Measurements from ENCODE around the gene NFX1.
"Not testable (repeated sequence)": the region's sequence is repeated elsewhere in the genome, so short reads cannot be mapped to it uniquely, and the experiment has no call there.

NFX1 gene

GRCh38 chr9:33385536-33385935 lies 95.2 kb downstream of the NFX1 start:
- H4K20me1 ChIP-seq (ENCODE audit: low read depth, low read length) = not testable (repeated sequence)

DNA sequence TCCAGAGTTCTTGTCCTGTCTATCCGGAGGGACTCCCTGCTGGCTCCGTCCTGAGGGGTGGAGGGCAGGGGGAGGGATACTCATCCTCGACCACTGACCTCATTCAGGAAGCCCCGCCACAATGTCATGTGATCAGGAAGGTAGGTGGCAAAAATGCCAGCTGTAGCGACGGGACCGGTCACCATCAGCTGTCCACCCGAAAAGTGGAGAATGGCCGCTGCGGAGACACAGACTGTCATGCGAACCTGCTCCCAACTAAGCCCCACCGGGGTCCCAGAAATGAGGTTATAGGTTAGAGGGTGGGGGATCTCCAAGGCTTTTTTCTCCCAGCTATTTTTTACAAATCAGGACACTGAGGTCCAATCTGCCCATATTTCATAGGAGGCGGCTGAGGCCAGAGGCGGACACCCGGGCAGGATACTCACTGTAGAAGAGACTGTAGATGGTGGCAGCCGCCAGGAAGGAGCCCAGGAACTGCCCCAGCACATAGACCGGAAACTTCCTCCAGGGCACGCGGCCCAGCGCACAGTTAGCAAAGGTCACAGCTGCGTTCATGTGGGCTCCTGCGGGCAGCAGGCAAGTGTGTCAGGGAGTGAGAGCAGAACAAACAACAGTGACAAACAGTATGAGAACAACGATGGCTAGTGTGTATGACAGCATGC lies 95.8 kb downstream of the NFX1 start:
- H3K27ac ChIP-seq (ENCODE audit: low read depth, low read length); H3K4me3 ChIP-seq (ENCODE audit: insufficient read depth, low read length, poor library complexity, severe bottlenecking); H3F3A ChIP-seq (ENCODE audit: insufficient read depth); H2AFZ ChIP-seq (ENCODE audit: low read depth, low read length, severe bottlenecking); H4K20me1 ChIP-seq (ENCODE audit: low read depth, low read length); H3K79me2 ChIP-seq (ENCODE audit: insufficient read depth, low read length); H3K36me3 ChIP-seq (ENCODE audit: low read length); H3K9ac ChIP-seq (ENCODE audit: low read length); H3K4me2 ChIP-seq (ENCODE audit: low read depth, low read length, poor library complexity, severe bottlenecking); H3K9me3 ChIP-seq (ENCODE audit: insufficient read depth, low read length); H3K9me2 ChIP-seq (replicated peaks; ENCODE audit: insufficient read depth, low read length); H3K27me3 ChIP-seq (ENCODE audit: low read length): not testable (repeated sequence)

More at GRCh38 chr9:33385536-33385935, 95.2 kb downstream of the NFX1 start:
- not testable (repeated sequence) for H3F3A ChIP-seq (ENCODE audit: insufficient read depth); H3K27ac ChIP-seq (ENCODE audit: low read depth, low read length); H3K9me3 ChIP-seq (ENCODE audit: insufficient read depth, low read length); H3K9me2 ChIP-seq (replicated peaks; ENCODE audit: insufficient read depth, low read length); H3K79me2 ChIP-seq (ENCODE audit: insufficient read depth, low read length); H3K4me3 ChIP-seq (ENCODE audit: insufficient read depth, low read length, poor library complexity, severe bottlenecking); H3K36me3 ChIP-seq (ENCODE audit: low read length); H3K27me3 ChIP-seq (ENCODE audit: low read length); H2AFZ ChIP-seq (ENCODE audit: low read depth, low read length, severe bottlenecking); H3K9ac ChIP-seq (ENCODE audit: low read length); H3K4me2 ChIP-seq (ENCODE audit: low read depth, low read length, poor library complexity, severe bottlenecking)

DNA sequence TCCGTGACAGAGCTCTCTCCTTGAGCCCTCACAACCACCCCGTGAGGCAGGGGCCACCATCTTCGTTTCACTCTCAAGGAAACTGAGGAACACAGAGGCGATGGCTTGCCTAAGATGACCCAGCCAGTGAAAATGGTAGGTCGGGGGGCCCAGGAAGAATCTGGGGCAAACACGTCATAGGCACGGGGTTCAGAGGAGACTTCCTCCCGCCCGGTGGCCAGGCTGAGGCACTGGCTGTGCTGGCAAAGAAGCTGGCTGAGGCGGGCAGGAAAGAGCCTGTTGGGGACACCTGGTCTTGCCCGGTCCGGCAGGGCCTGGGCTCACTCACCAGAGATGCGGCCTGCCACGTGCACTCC lies 96.3 kb downstream of the NFX1 start:
- H3K27me3 ChIP-seq (ENCODE audit: low read length); H3K27ac ChIP-seq (ENCODE audit: low read depth, low read length); H3K4me2 ChIP-seq (ENCODE audit: low read depth, low read length, poor library complexity, severe bottlenecking); H3F3A ChIP-seq (ENCODE audit: insufficient read depth); H3K9ac ChIP-seq (ENCODE audit: low read length); H3K36me3 ChIP-seq (ENCODE audit: low read length); H3K4me3 ChIP-seq (ENCODE audit: insufficient read depth, low read length, poor library complexity, severe bottlenecking); H3K9me2 ChIP-seq (replicated peaks; ENCODE audit: insufficient read depth, low read length); H2AFZ ChIP-seq (ENCODE audit: low read depth, low read length, severe bottlenecking); H3K79me2 ChIP-seq (ENCODE audit: insufficient read depth, low read length); H4K20me1 ChIP-seq (ENCODE audit: low read depth, low read length); H3K9me3 ChIP-seq (ENCODE audit: insufficient read depth, low read length): not testable (repeated sequence)

GRCh38 chr9:33386998-33387397 lies 96.7 kb downstream of the NFX1 start:
- not testable (repeated sequence) for H3K9me2 ChIP-seq (replicated peaks; ENCODE audit: insufficient read depth, low read length); H3K4me3 ChIP-seq (ENCODE audit: insufficient read depth, low read length, poor library complexity, severe bottlenecking)

DNA sequence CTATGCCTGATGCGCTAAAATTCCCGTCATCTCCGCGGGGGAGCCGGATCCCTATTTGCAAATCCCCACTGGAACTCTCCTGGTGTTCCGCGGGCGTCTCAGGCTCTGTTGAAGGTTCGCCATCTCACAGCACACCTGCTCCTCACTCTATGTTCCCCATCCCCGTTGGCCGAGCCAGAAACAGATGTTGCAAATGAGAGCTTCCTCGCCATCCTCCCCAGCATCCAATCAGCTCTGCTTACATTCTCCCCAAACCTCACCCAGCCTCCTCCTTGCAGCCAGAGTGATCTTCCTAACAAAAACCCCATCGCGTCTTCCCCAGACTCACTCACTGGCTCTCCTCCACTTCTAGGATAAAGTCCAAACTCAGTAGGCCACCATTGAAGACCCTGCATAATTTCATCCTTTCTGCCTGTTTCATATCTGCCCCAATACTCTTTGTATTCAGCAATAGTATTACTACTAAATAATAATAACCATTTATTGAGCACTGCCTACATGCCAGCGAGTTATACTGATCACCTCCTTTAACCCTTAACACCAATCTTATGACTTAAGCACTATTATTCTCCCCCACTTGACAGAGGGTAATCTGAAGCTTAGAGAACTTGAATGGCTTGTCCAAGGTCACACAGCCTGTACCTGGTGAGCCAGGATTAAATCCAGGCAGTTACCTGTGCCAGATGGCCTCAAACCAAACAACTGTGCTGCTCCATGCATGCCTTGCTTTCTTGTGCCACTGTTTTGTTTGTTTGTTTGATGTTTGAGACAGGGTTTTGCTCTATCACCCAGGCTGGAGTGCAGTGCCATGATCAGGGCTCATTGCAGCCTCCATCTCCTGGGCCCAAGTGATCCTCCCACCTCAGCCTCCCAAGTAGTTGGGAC lies 98.0 kb downstream of the NFX1 start:
- TF ChIP-seq, protein P1, sequence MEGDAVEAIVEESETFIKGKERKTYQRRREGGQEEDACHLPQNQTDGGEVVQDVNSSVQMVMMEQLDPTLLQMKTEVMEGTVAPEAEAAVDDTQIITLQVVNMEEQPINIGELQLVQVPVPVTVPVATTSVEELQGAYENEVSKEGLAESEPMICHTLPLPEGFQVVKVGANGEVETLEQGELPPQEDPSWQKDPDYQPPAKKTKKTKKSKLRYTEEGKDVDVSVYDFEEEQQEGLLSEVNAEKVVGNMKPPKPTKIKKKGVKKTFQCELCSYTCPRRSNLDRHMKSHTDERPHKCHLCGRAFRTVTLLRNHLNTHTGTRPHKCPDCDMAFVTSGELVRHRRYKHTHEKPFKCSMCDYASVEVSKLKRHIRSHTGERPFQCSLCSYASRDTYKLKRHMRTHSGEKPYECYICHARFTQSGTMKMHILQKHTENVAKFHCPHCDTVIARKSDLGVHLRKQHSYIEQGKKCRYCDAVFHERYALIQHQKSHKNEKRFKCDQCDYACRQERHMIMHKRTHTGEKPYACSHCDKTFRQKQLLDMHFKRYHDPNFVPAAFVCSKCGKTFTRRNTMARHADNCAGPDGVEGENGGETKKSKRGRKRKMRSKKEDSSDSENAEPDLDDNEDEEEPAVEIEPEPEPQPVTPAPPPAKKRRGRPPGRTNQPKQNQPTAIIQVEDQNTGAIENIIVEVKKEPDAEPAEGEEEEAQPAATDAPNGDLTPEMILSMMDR (IDR thresholded peaks at IDR 0.05; ENCODE audit: insufficient read depth, low read length, poor library complexity, severe bottlenecking) = no peak
- TF ChIP-seq EZH2phosphoT487 (conservative IDR thresholded peaks at IDR 0.05; ENCODE audit: low read length) = no peak
- H3K9me2 ChIP-seq (replicated peaks; ENCODE audit: insufficient read depth, low read length) = no peaks in the 10 kb centered on the region
- H3K79me2 ChIP-seq (ENCODE audit: insufficient read depth, low read length) = no peaks in the 10 kb centered on the region
- H3K4me2 ChIP-seq (ENCODE audit: low read depth, low read length, poor library complexity, severe bottlenecking) = no peak overlapping the region
- H3K9me3 ChIP-seq (ENCODE audit: insufficient read depth, low read length) = no peaks in the 10 kb centered on the region
- no peak overlapping the region for H3K4me3 ChIP-seq (ENCODE audit: insufficient read depth, low read length, poor library complexity, severe bottlenecking)
- H2AFZ ChIP-seq (ENCODE audit: low read depth, low read length, severe bottlenecking) = no peak overlapping the region
- no peaks in the 10 kb centered on the region for H3F3A ChIP-seq (ENCODE audit: insufficient read depth)
- H3K36me3 ChIP-seq (ENCODE audit: low read length) = no peaks in the 10 kb centered on the region
- no peaks in the 10 kb centered on the region for H4K20me1 ChIP-seq (ENCODE audit: low read depth, low read length)
- no peaks in the 10 kb centered on the region for H3K27me3 ChIP-seq (ENCODE audit: low read length)
- H3K27ac ChIP-seq (ENCODE audit: low read depth, low read length) = no peak overlapping the region
- H3K9ac ChIP-seq (ENCODE audit: low read length) = no peak overlapping the region

More at GRCh38 chr9:33386998-33387397, 96.7 kb downstream of the NFX1 start:
- not testable (repeated sequence) for H3K79me2 ChIP-seq (ENCODE audit: insufficient read depth, low read length); H3K36me3 ChIP-seq (ENCODE audit: low read length); H3K9me3 ChIP-seq (ENCODE audit: insufficient read depth, low read length); H3K4me2 ChIP-seq (ENCODE audit: low read depth, low read length, poor library complexity, severe bottlenecking); H4K20me1 ChIP-seq (ENCODE audit: low read depth, low read length); H2AFZ ChIP-seq (ENCODE audit: low read depth, low read length, severe bottlenecking); H3F3A ChIP-seq (ENCODE audit: insufficient read depth); H3K27me3 ChIP-seq (ENCODE audit: low read length); H3K27ac ChIP-seq (ENCODE audit: low read depth, low read length); H3K9ac ChIP-seq (ENCODE audit: low read length)

DNA sequence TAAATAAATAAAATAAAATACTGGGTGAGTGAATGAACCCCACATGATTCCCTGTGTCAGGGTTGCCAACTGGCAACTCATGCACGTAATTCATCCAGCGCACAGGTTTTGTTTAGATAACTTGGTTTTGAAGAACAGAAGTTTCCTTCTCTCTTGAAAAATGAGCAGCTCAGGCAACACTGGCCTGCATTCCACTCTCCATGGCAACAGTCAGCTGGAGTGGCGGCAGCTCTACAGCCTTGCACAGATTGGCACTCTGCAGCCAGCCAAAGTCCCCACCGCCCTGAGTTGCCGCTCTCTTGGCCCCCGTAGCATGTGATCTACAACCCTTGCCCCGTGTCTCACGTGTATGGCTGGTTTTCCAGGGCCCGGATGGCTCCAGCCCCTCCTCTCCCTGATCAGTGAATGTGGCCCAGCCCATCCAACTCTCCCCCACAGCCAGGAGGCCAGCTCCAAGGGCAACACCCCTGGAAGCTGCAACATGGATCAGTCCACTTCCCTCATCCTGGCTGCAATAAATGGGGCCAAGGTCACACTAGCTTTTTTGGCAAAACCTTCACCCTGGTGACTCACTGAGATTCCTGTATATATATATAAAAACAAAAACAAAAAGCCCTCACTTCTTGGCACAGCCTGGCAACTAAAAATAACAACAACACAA lies 100.9 kb downstream of the NFX1 start:
- H3K9me3 ChIP-seq (ENCODE audit: insufficient read depth, low read length); H3K4me2 ChIP-seq (ENCODE audit: low read depth, low read length, poor library complexity, severe bottlenecking); H2AFZ ChIP-seq (ENCODE audit: low read depth, low read length, severe bottlenecking); H3K36me3 ChIP-seq (ENCODE audit: low read length); H3K9me2 ChIP-seq (replicated peaks; ENCODE audit: insufficient read depth, low read length); H3K27me3 ChIP-seq (ENCODE audit: low read length); H3K4me3 ChIP-seq (ENCODE audit: insufficient read depth, low read length, poor library complexity, severe bottlenecking); H3K79me2 ChIP-seq (ENCODE audit: insufficient read depth, low read length); H3K9ac ChIP-seq (ENCODE audit: low read length); H3K27ac ChIP-seq (ENCODE audit: low read depth, low read length); H3F3A ChIP-seq (ENCODE audit: insufficient read depth); H4K20me1 ChIP-seq (ENCODE audit: low read depth, low read length): not testable (repeated sequence)

GRCh38 chr9:33392591-33393021 lies 102.3 kb downstream of the NFX1 start:
- not testable (repeated sequence) for H3K27me3 ChIP-seq (ENCODE audit: low read length); H3K4me2 ChIP-seq (ENCODE audit: low read depth, low read length, poor library complexity, severe bottlenecking); H4K20me1 ChIP-seq (ENCODE audit: low read depth, low read length); H2AFZ ChIP-seq (ENCODE audit: low read depth, low read length, severe bottlenecking); H3K9me2 ChIP-seq (replicated peaks; ENCODE audit: insufficient read depth, low read length); H3K9ac ChIP-seq (ENCODE audit: low read length); H3F3A ChIP-seq (ENCODE audit: insufficient read depth); H3K36me3 ChIP-seq (ENCODE audit: low read length); H3K27ac ChIP-seq (ENCODE audit: low read depth, low read length); H3K79me2 ChIP-seq (ENCODE audit: insufficient read depth, low read length); H3K9me3 ChIP-seq (ENCODE audit: insufficient read depth, low read length); H3K4me3 ChIP-seq (ENCODE audit: insufficient read depth, low read length, poor library complexity, severe bottlenecking)

Data from SU-DHL-6 (cell line).